NCI-H1694 (cell line): ENCODE results near the gene UBAC1.
A peak's percentile ranks its signal among the peaks of the same experiment; 100 is the strongest.

Source experiments
- DNase-seq: peaks from one replicate; lab custom pipeline; 2025; lab: John Stamatoyannopoulos, UW

Gene UBAC1

GRCh38 chr9:135961277-135961715, at the start of gene UBAC1:
Gene UBAC1, minus strand, starts transcription at chr9:135961373. Its CDS starts 211 bp downstream, at chr9:135961162.
- peak; percentile 79 for DNase-seq

DNA sequence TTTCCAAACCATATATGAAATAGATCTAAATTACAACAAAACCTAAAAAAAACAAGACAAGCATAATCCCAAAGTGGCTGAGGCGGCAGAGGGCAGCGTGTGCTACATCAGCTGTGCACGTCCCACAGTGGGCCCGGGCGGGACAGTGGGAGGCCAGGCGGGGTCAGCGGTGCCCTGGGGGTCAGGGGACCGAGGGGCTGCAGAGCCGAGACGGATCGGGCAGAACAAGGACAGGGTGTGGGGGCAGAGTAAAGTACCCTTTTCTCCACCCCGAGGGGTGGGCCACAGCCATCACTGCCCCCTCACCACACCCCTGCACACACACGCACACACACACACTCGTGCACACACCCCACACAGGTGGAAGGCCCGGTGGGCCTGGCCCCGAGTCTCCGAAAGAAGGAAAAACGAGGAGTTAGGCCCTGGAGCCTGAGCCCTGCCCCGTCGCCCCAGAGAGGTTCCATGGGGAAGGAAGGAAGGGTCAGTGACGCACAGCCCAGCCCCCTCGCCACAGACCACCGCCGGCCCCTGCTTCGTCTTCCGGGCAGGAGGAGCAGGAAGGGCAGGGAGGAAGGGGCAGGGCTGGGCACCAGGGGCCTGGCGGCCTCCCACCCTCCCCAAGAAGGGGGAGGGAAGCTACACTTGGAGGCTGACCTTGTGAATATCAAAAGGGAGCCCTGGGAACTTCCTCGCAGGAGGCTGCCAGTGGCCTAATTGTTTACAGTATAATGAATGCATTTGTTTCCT, 49.6 kb upstream of the UBAC1 start:
- no peak for DNase-seq

DNA sequence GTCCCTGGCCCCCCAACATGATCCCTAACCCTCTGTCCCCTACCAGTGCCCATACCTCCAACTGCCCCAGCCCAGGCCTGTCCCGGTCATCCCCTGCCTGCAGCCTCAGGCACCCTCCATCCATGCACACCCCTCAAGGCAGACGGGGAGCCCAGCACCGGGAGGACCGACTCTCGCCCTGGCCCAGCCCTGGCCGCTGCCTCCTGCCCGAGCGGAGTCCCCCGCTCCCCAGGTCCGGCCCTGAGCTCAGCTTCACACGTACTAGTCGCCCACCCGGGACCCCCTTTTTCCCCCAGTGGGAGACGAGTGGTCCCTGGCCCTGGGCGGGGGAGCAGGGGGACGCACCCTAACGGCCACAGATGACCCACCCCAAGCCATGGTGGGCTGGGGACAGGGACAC, 49.0 kb upstream of the UBAC1 start:
- DNase-seq, result no peak

GRCh38 chr9:136009516-136009915, 48.3 kb upstream of the UBAC1 start:
- DNase-seq, result no peak

DNA sequence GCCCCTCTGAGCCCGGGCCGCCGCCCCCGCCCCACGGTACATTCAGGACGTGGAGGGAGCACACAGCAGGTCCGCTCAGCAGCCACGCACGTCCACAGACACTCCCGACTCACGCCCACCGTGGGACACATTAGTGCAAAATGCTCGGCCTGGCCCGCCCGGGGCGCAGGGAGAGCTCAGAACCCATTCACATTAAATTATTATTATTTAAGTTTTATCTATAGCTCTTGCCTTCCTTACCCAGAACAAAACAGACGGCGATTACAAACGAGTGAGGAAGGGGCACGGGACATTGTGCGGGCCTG, 47.5 kb upstream of the UBAC1 start:
- no peak for DNase-seq

- DNase-seq, result no peak
These were observed 46.9 kb upstream of the UBAC1 start for GRCh38 chr9:136007934-136008692.

DNA sequence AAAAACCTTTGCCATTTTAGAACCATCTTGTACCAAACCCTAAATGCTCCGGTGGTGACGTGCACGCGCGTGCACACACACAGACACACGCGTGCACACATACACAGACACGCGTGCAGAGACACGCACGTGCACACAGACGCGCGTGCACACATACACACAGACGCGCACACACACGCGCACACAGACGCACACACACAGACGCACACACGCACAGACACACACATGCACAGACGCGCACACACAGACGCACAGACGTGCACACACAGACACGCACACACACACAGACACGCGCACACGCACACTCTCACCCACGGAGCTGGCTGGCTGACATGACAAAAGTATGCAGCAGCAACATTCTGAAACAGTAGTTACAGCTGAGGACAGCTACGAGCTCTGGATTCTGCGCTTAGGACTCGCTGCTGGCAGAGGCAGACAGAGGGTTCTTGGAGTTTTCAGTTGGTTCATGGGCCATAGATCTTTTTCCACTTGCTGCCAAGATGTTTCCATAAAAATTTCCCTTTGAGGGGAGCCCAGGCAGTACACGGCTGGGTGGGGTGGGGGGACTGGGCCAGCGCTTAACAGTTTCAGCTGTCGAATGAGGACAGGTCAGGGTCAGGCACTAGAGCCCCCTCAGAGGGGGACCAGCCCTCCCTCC, 46.2 kb upstream of the UBAC1 start:
- no peak for DNase-seq

GRCh38 chr9:136006169-136006568, 45.0 kb upstream of the UBAC1 start:
- DNase-seq, result no peak

GRCh38 chr9:136004712-136005111, 43.5 kb upstream of the UBAC1 start:
- no peak for DNase-seq

GRCh38 chr9:136004219-136004618, 43.0 kb upstream of the UBAC1 start:
- DNase-seq, result no peak

DNA sequence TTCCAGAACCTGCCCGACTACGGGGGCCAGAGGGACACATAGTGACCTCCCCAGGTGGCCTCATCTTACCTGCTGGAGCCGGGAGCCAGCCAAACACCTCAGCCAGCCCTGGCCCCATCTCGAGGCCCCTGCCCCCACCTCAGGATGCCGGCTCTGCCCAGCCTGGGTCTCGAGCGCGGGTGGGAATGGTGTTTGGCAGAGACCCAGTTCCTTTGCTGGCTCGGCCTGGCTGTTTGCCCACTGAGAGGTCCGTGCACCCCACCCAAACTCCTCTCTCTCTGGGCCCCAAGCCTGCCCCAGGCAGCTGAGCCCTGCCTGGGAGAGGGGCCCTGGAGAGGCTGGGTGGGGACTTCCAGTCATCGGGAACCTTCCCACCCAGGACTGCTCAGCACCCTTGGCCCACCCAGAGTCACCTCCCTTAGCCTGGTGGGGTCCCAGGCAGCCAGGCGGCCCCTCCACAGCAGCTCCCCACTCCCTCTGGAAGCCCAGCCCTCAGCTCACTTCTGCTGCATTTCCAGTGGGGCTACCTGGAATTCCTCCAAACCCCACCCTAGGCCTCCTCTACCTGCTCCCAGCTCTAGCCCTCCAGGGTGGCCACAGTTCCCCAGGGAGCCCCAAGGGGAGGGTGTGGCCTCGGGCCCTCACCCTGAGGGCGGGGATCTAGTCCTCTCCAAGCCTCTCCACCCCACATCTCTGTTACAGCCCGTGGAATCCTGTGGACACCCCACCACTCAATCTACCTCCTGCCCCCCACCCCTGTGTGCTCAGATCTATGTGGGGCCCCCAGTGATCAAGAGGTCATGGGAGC, 42.4 kb upstream of the UBAC1 start:
- DNase-seq, result no peak

DNA sequence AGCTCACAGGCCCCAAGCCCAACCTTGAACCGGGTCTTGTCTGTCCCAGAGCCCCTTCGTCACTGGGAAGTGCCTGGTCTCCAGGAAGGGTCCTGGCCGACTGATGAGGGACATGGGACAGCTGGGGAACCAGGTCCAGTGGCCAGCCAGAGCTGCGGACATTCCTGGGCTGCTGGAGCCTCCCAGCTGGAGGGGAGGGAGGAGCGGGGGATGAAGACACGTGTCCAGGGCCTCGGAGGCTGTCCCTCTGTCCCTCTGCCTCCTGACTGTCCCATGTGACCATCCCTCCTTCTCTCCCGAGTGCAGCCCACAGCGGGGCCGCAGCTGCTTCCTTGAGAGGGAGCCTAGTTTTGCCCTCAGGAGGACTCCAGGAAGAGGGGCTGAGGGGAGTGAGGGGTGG, 41.7 kb upstream of the UBAC1 start:
- no peak for DNase-seq

DNA sequence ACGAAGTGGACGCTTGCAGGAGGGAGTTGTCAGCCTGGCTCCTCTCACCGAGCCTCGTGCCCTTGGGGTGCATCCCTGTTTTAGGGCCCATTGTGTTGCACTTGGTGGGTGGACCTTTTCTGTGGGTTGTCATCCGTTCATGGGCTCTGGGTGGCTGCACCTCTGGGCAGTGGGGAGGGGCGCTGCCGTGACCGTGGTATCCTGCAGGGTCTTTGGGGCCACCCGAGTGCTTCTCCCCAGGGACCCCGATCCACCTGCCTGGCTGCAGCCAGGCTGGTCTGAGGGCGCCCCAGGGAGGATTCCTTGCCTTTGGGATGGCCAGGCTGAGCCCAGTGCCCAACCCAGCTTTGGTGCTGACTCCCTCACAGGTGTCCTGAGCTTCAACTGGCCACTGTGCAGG, 41.0 kb upstream of the UBAC1 start:
- no peak for DNase-seq

GRCh38 chr9:136001231-136001630, 40.1 kb upstream of the UBAC1 start:
- no peak for DNase-seq

- no peak for DNase-seq
These were observed 37.4 kb upstream of the UBAC1 start for GRCh38 chr9:135998410-135999071.

GRCh38 chr9:135998016-135998380, 36.8 kb upstream of the UBAC1 start:
- no peak for DNase-seq

DNA sequence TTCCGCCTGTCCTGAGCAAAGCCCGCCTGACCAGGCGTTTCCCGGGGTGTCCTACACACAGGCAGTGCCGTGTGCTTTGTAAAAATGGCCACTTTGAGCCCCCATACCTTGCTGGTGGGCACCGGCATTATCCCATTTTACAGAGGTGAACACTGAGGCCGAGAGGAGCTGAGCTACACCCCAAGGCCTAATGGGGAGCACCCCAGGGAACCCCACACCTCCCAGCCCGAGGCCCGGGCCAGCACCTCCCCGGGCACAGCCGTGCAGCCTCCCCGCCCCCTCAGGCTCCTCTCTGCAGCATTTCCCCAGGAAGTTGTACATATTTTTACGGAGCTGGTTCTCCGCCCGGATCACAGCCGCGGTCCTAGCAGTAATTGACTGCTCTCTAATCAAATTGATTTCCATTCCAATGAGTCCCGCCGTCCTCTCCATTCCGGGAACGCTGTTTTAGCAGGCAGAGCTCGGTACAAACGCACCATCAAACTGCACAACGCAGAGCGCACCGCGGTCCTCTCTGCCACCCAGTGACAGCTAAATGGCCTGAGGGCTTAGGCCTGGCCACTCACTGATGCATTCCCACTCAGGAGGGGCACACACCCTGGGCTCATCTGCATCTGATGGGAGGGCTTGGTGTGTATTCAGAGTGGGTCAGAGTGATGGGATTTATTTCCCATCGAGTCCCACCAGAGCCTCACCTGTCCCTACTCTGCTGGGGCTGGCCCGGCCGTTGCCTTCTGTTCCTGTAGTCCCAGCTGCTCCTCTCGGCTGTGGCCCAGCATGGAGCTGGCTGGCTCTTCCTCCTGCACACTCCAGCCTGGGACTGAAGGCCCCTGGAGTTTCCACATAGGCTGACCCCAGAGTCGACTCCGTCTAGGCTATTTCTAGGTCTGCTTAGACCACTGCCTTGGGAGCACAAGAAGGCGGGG, 36.2 kb upstream of the UBAC1 start:
- DNase-seq, result no peak

GRCh38 chr9:135995816-135996215, 34.6 kb upstream of the UBAC1 start:
- no peak for DNase-seq

GRCh38 chr9:135994501-135995192, 33.5 kb upstream of the UBAC1 start:
- no peak for DNase-seq
